Dedifferentiated amniotic fluid mesenchymal stem cell (primary cell): ENCODE data around the gene RNU6-9.
"Not testable (repeated sequence)": the region's sequence is repeated elsewhere in the genome, so short reads cannot be mapped to it uniquely, and the experiment has no call there.

Experiments
- DNase-seq: peaks from one replicate; pipeline ENCODE4 v3.0.0-alpha.2; 2016; ENCODE audit errors: extremely low spot score

The RNU6-9 gene

DNA sequence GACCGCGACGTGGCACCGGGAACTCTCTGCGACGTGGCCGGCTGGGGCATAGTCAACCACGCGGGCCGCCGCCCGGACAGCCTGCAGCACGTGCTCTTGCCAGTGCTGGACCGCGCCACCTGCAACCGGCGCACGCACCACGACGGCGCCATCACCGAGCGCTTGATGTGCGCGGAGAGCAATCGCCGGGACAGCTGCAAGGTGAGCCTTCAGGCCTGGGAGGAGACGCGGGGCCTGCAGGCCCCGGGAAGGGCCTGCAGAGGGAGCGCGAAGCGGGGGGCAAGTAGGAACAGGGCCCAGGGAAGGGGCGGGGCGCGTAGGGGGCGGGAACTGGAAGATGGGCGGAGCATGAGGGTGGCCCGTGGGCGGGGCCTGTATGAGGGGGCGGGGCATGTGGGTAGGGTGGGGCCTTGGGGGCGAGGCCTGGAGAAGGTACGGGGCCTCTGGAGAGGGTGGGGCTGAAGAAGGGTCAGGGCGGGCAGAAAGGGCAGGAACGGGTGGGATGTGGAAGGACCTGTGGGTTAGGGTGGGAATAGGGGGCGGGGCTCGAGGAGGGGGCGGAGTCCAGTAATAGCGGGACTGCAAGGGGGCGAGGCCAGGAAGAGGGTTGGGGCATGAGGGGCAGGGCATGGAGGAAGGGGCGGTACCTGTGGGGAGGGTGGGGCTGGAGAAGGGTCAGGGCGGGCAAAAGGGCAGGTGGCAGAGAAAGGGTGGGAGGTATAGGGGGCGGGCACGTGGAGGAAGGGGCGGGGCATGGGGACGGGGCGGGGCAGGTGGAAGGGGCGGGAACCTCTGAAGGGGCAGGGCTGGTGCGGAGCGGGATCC lies 31.3 kb upstream of the RNU6-9 start:
- DNase-seq, result no peak

DNA sequence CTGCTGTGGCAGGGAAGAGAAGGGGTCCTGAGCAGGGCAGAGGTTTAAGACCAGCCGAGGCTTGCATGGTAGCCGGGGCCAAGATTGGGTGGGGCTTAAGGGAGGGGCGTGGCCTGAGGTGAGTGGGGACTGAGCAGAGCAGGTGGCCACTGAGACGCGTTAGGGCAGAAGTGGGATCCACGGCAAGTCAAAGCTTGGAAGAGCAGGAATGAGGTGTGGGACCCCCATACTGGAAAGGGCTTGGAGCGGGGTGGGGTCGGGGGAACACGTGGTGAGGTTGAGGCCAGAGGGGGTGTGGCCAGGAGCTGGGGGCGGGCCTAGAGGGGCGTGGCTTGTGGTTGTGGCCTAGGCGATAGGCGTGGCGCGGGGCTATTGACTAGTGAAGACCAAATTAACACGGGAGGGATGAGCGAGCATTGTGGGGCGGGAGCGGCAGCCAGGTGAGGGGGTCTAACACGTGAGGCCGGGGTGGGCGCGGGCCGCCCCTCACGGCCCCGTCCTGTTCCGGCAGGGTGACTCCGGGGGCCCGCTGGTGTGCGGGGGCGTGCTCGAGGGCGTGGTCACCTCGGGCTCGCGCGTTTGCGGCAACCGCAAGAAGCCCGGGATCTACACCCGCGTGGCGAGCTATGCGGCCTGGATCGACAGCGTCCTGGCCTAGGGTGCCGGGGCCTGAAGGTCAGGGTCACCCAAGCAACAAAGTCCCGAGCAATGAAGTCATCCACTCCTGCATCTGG lies 30.5 kb upstream of the RNU6-9 start:
- no peak for DNase-seq

DNA sequence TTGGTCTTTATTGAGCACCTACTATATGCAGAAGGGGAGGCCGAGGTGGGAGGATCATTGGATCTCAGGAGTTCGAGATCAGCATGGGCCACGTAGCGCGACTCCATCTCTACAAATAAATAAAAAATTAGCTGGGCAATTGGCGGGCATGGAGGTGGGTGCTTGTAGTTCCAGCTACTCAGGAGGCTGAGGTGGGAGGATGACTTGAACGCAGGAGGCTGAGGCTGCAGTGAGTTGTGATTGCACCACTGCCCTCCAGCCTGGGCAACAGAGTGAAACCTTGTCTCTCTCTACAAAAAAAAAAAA lies 30.0 kb upstream of the RNU6-9 start:
- no peak for DNase-seq

DNA sequence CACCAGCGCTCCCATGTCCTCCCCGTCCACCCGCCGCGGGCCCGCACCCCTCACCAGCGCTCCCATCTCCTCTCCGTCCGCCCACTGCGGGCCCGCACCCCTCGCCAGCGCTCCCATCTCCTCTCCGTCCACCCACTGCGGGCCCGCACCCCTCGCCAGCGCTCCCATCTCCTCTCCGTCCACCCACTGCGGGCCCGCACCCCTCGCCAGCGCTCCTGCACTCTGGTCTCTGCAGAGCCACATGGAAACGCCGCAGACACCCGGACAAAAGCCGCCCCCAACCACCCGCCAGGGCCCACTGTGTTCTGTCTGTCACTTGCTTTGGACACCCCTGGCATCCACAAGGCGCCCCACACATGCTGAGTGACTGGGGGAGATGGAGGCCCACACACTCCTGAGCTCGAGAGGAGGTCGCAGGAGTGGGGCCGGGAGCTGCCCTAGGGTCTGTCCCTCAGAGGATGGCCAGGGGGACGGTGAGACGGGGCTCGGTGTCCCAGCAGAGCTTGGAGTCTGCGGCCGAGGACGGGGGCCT lies 26.4 kb upstream of the RNU6-9 start:
- no peak for DNase-seq

GRCh38 chr19:867301-867793 lies 25.9 kb upstream of the RNU6-9 start:
- no peak for DNase-seq

- DNase-seq, result no peak
Measured at GRCh38 chr19:867855-868457, 25.3 kb upstream of the RNU6-9 start.

- DNase-seq, result no peak
Measured at GRCh38 chr19:868458-869244, 24.6 kb upstream of the RNU6-9 start.

DNA sequence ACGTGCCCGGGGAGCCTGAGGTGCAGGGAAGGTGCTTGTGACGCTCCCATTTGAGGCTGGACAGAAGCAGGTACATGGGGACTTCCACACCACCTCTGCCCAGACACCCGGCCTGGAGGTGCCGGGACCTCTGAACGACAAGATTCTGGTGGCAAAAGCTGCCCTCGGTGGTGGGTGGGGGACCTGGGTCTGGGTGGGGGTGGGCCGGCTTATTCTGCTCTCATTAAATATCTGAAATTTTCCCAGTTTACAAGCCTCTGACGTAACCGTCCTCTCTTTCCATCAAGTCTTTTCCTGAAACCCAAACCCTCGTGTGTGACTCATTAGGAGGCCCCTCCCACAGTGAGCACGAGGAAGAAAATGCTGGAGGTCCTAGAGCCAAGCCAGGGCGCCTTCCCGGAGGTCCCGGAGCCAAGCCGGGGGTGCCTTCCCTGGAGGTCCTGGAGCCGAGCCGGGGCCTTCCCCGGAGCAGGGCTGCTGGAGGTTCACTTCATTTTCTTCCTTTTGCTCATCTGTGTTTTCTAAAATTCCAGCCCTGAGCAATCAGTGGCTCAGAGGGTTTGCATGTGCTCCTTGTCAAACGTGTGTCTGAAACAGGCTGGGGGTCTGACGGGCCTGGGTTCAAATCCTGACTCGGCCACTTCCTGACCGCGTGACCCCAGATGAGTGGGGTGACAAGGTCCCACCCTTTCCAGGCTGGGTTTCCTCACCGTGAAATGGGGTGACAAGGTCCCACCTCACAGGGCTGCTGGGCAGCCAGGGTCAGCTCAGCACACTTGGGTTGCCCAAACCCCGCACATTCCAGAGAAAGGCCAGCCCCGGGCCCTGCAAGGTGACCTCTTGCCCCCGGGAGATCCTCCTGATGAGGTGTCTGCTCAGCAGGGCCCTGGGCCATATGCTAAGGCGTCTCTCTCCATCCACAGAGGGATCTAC lies 23.8 kb upstream of the RNU6-9 start:
- peak; percentile 93 for DNase-seq

GRCh38 chr19:870314-870713 lies 23.0 kb upstream of the RNU6-9 start:
- DNase-seq, result no peak

GRCh38 chr19:870963-871401 lies 22.3 kb upstream of the RNU6-9 start:
- DNase-seq, result no peak

DNA sequence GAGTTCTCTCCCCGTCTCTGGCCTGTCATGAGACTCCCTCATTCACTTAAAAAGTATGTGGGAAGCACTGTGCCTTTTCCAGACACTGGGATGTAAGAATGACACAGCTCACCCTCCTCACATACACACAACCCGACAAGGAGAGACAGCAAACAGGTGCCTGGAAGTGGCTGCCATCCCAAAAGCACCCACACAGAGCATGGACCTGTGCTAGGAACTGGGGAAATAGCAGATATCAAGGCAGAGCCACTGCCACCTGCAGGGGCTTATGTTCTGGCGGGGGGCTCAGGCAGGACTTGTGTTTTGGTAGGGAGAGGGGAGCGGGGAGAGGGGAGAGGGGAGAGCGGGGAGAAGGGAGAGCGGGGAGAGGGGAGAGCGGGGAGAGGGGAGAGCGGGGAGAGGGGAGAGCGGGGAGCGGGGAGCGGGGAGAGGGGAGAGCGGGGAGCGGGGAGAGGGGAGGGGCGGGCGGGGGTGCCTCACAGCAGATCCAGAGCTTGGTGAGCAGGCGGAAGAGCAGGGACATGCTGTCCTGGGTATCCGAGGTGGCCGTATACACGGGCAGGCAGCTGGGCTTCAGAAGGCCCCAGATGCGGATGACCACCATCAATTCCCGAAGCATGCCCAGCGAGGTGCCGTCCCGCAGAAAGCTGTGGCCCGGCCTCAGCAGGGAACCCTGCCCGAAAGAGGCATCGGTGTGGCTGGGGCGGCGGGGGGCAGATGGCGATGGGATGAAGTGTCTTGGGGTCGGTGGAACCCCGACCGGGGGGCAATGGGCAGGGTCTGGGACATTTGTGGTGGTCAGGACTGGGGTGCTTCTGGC lies 21.6 kb upstream of the RNU6-9 start:
- no peak for DNase-seq

DNA sequence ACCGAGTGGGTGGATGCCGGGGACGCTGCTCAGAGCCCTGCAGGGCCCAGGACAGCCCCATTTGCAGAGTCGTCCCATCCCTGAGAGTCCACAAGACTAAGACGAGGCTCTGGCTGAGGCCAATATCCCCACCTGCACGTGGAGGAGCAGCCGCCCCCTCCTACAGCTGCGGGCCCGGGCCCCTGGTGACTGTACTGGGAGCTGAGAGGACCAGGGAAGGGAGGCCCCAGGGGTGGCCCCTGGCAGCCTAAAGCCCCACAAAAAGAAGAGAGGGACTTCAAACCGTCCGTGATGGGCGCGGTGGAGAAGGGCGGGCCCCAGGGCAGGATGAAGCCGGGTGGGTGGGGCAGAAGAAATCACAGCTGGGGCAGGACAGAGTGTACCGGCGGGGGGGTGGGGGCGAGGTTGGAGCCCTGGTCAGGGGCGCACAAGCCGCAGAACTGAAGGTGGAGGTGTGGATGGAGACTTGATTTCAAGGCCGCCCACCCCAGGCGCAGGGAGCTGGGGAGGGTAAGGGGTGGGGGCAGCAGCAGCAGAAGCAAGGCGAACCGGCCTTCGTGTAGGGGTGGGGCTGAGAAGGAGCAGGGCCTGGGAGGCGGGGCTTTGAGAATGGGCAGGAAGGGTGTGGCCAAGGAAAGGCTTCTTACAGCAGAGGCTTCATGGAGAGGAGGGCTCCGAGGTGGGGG lies 20.9 kb upstream of the RNU6-9 start:
- peak; percentile 24 for DNase-seq

- DNase-seq, result no peak
Measured at GRCh38 chr19:873084-873483, 20.2 kb upstream of the RNU6-9 start.

- no peak for DNase-seq
Measured at GRCh38 chr19:873561-874041, 19.7 kb upstream of the RNU6-9 start.

- DNase-seq, result no peak
Measured at GRCh38 chr19:875265-875879, 17.9 kb upstream of the RNU6-9 start.

- DNase-seq, result no peak
Measured at GRCh38 chr19:876089-876488, 17.2 kb upstream of the RNU6-9 start.

DNA sequence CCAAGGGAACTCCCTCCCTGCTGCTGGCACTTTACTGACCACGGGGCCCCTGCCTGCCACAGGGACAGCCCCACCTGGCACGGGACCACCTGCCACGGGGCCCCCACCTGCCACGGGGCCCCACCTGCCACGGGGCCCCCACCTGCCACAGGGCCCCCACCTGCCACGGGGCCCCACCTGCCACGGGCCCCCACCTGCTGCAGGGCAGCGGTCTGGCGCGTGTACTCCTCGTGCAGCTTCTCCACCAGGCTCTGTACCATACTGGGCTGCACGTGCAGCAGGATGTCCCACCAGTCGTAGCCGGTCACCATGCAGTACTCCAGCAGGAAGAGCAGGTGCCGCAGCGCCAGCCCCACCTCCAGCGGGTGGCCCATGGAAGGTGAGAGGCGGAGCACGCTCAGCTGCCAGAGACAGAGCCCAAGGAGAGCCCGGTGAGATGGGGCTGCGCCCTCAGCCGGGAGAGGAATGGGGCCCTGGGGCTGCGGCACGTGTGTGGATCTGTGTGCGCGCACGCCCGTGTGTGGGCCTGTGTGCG lies 16.4 kb upstream of the RNU6-9 start:
- no peak for DNase-seq

DNA sequence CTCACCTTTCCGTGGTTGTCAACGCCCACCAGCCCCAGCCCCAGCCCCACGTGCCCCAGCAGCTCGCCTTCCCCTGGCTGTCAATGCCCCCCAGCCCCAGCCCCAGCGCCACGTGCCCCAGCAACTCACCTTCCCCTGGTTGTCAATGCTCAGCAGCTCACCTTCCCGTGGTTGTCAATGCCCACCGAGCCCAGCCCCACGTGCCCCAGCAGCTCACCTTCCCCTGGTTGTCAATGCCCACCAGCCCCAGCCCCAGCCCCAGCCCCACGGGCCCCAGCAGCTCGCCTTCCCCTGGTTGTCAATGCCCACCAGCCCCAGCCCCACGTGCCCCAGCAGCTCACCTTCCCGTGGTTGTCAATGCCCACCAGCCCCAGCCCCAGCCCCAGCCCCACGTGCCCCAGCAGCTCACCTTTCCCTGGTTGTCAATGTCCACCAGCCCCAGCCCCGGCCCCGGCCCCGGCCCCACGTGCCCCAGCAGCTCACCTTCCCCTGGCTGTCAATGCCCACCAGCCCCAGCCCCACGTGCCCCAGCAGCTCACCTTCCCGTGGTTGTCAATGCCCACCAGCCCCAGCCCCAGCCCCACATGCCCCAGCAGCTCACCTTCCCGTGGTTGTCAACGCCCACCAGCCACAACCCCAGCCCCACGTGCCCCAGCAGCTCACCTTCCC lies 15.2 kb upstream of the RNU6-9 start:
- not testable (repeated sequence) for DNase-seq
